Endothelial cell of umbilical vein (primary cell): ENCODE data around the gene TBC1D5. TPM values are rescaled to one million over a fixed set of nuclear protein-coding genes. Genes with fewer than 3 reads are reported as not detected.
"Not testable (repeated sequence)": the region's sequence is repeated elsewhere in the genome, so short reads cannot be mapped to it uniquely, and the experiment has no call there.

Experiments
- BruUV-seq: library from RNA; stranded (reverse); fragments of 400-500 nt; replicated peaks from 2 replicates; lab custom pipeline; 2021; lab: Mats Ljungman, UMichigan
- CTCF ChIA-PET: fragments of 300-600, 350-600 bp; sonication (Branson Sonifier 250); formaldehyde crosslinking; loops from one replicate; lab custom pipeline; 2021; ENCODE audit warnings: antibody characterized with exemption, inconsistent platforms; lab: Charles Lee
- POLR2A ChIA-PET: fragments of 300-600, 350-600 bp; sonication (Branson Sonifier 250); formaldehyde crosslinking; loops from one replicate; lab custom pipeline; 2021; ENCODE audit warnings: antibody characterized with exemption, inconsistent platforms; lab: Charles Lee
- DNase-seq: peaks from one replicate; pipeline ENCODE4 v3.0.0-alpha.2; 2011; ENCODE audit warnings: low read depth, low spot score
- FAIRE-seq: peaks from 2 replicates; lab custom pipeline; 2011; peaks lifted over from hg19 to GRCh38; lab: Jason Lieb, UNC
- H2AFZ ChIP-seq: 2 replicates; pipeline ENCODE4 v1.6.0; 2012; ENCODE audit warnings: low read depth, low read length, control low read depth, inconsistent platforms
- H3K27ac ChIP-seq: 2 replicates; pipeline ENCODE4 v1.5.1; 2011; ENCODE audit warnings: low read depth, mild to moderate bottlenecking, control low read depth, low read length, moderate library complexity; ENCODE audit not compliant: insufficient read depth
- H3K27me3 ChIP-seq, 2 experiments: 2 replicates each; pipeline versions ENCODE4 v1.6.0 to v1.6.1; 2011; ENCODE audit warnings: low read length in 2 of 2, mixed read lengths in 1 of 2; ENCODE audit not compliant: control insufficient read depth in 2 of 2, insufficient read depth in 2 of 2
- H3K36me3 ChIP-seq, 2 experiments: 2 replicates in 1 of 2; 3 replicates in 1 of 2; pipeline ENCODE4 v1.5.1; 2011; ENCODE audit warnings: low read length in 2 of 2, mild to moderate bottlenecking in 1 of 2, moderate library complexity in 1 of 2; ENCODE audit not compliant: control insufficient read depth in 2 of 2, insufficient read depth in 2 of 2; ENCODE audit errors: extremely low read depth in 1 of 2
- H3K4me1 ChIP-seq: 3 replicates; pipeline ENCODE4 v1.5.1; 2011; ENCODE audit warnings: mild to moderate bottlenecking, low read length; ENCODE audit not compliant: control insufficient read depth, insufficient read depth; ENCODE audit errors: extremely low read depth
- H3K4me2 ChIP-seq: 2 replicates; pipeline ENCODE4 v1.6.1; 2011; ENCODE audit warnings: low read length, control low read depth, mixed read lengths; ENCODE audit not compliant: insufficient read depth
- H3K4me3 ChIP-seq, 3 experiments: fragments of 200-600 bp in 1 of 3; sonication (generic), shearing (Covaris generic) in 1 of 3; replicated peaks in 1 of 3; 2 replicates each; pipeline ENCODE4 v1.5.1; 2011 to 2016; ENCODE audit warnings: control low read depth in 3 of 3, low read length in 3 of 3, mild to moderate bottlenecking in 2 of 3, inconsistent platforms in 1 of 3, low read depth in 1 of 3, moderate library complexity in 1 of 3; ENCODE audit not compliant: insufficient read depth in 1 of 3
- H3K79me2 ChIP-seq: 2 replicates; pipeline ENCODE4 v1.6.0; 2012; ENCODE audit warnings: low read length, inconsistent platforms; ENCODE audit not compliant: control insufficient read depth, insufficient read depth
- H3K9ac ChIP-seq: replicated peaks from 2 replicates; pipeline ENCODE3; 2011; ENCODE audit warnings: low read length, control low read depth; ENCODE audit not compliant: insufficient read depth; ENCODE audit errors: extremely low read depth
- H3K9me1 ChIP-seq: replicated peaks from 3 replicates; pipeline ENCODE4 v1.6.0; 2011; ENCODE audit warnings: mild to moderate bottlenecking, low read length; ENCODE audit not compliant: control insufficient read depth, insufficient read depth; ENCODE audit errors: extremely low read depth
- H3K9me3 ChIP-seq: replicated peaks from 2 replicates; pipeline ENCODE4 v1.5.1; 2012; ENCODE audit warnings: low read length, inconsistent platforms; ENCODE audit not compliant: control insufficient read depth, insufficient read depth
- H4K20me1 ChIP-seq: replicated peaks from 2 replicates; pipeline ENCODE3; 2011; ENCODE audit warnings: mild to moderate bottlenecking, low read length; ENCODE audit not compliant: control insufficient read depth, insufficient read depth; ENCODE audit errors: extremely low read depth
- EZH2 ChIP-seq: IDR thresholded peaks from 2 replicates; pipeline ENCODE4 v1.6.1; 2012; ENCODE audit warnings: borderline replicate concordance, low read depth, mild to moderate bottlenecking, moderate library complexity, low read length, inconsistent platforms; ENCODE audit not compliant: severe bottlenecking
- FOS ChIP-seq: IDR thresholded peaks from 2 replicates; pipeline ENCODE4 v1.6.1; 2011; ENCODE audit warnings: mild to moderate bottlenecking, low read length, moderate library complexity, borderline replicate concordance; ENCODE audit not compliant: insufficient read depth
- GATA2 ChIP-seq: IDR thresholded peaks from 2 replicates; pipeline ENCODE4 v1.7.0; 2011; ENCODE audit warnings: low read depth, mild to moderate bottlenecking, moderate library complexity, mixed read lengths, low read length; ENCODE audit not compliant: insufficient read length, insufficient read depth
- JUN ChIP-seq: IDR thresholded peaks from 2 replicates; pipeline ENCODE4 v1.6.1; 2011; ENCODE audit warnings: borderline replicate concordance, low read depth; ENCODE audit not compliant: insufficient read length, insufficient read depth
- MYC ChIP-seq: IDR thresholded peaks from one replicate; pipeline ENCODE4 v1.6.1; 2011; ENCODE audit warnings: mild to moderate bottlenecking, low read depth, low read length
- POLR2A ChIP-seq: IDR thresholded peaks from 2 replicates; pipeline ENCODE4 v1.6.1; 2012; ENCODE audit warnings: low read depth, mild to moderate bottlenecking, control low read depth, low read length
- POLR2AphosphoS5 ChIP-seq: IDR thresholded peaks from 2 replicates; pipeline ENCODE4 v1.6.1; 2012; ENCODE audit warnings: low read depth, mild to moderate bottlenecking, control low read depth, low read length, moderate library complexity; ENCODE audit not compliant: insufficient read depth
- dilution Hi-C: fragments of 300-500 bp; cut with MboI; formaldehyde crosslinking; loops from one replicate; pipeline ENCODE4 v1.15.0; 2019; ENCODE audit warnings: low sequenced_read_pairs; ENCODE audit not compliant: extremely low pct_ligation_motif_present
- intact Hi-C: fragments of 100-400 bp; cut with micrococcal nuclease; formaldehyde crosslinking; loops from one replicate; pipeline ENCODE4 v1.10.0; 2022
- polyA plus RNA-seq, 4 experiments: library from polyadenylated mRNA; depleted of rRNA in 3 of 4; stranded (reverse) in 3 of 4; unstranded in 1 of 4; fragments of >200 nt; gene quantifications; 2 replicates each; pipeline versions ENCODE4 v1.2.1 to v1.2.3, GENCODE V29; 2011 to 2012; ENCODE audit warnings: missing spikeins in 1 of 4
- total RNA-seq: library from RNA; stranded (reverse); gene quantifications from 2 replicates; pipeline ENCODE4 v1.2.3, GENCODE V29; 2021
- TF ChIP-seq, protein P1 (sequence below): IDR thresholded peaks from 2 replicates; pipeline ENCODE4 v1.6.1; 2011; ENCODE audit not compliant: insufficient read depth, insufficient read length
- TF ChIP-seq, protein P2 (sequence below), 2 donors: IDR thresholded peaks; 1 replicate in 1 of 2; 2 replicates in 1 of 2; pipeline ENCODE4 v1.5.1; 2011; ENCODE audit warnings: low read length in 2 of 2, mild to moderate bottlenecking in 2 of 2, moderate library complexity in 2 of 2, control low read depth in 1 of 2, inconsistent platforms in 1 of 2, low read depth in 1 of 2; ENCODE audit not compliant: insufficient read depth in 1 of 2; ENCODE audit errors: extremely low read depth in 1 of 2

Gene TBC1D5
- total and polyA plus RNA-seq, 2 donors (not counting 3 experiments of a cell fraction or from before 2014, with no cell fraction given): 17.5 to 44.7 TPM

DNA sequence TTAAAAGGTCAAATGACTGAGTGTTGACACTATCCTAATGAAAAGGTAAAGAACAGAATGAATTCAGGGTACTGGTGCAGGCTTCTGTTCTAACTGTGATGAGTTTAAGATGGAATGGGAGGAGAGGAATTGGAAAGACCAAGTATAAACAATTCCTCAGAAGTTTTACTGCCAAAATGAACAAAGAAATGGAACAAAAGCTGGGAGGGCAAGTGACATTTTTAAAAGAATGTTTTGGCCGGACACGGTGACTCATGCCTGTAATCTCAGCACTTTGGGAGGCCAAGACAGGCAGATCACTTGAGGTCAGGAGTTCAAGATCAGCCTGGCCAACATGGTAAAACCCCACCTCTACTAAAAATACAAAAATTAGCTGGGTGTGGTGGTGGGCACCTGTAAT lies 106.8 kb downstream of the TBC1D5 start:
- TF ChIP-seq FOS: peak; percentile 45
- TF ChIP-seq JUN: peak; percentile 38
- intact Hi-C loops: loop anchor here (1.0 to 5.0 kb wide), 2 partner anchors 58 to 107 kb away; partner anchors contain the start of gene TBC1D5
- H3K79me2 ChIP-seq, dilution Hi-C loops, H3K9me3 ChIP-seq, POLR2A ChIA-PET, H3K9ac ChIP-seq, H3K36me3 ChIP-seq, H3K4me3 ChIP-seq, H3K9me1 ChIP-seq, H3K27me3 ChIP-seq, H4K20me1 ChIP-seq, BruUV-seq, FAIRE-seq: not testable (repeated sequence)
- H3K4me2 ChIP-seq: peak overlapping the region; percentile 52
- peak overlapping the region; percentile 23 for H2AFZ ChIP-seq
- peaks cover 35% of the 10 kb centered on the region for H3K4me1 ChIP-seq
- DNase-seq: peak; percentile 83
- CTCF ChIA-PET: interaction anchor here (1.0 to 2.6 kb wide), 3 partner anchors 9 to 205 kb away, joined by 3 to 23 read pairs (median 5); partner anchors contain the start of gene TBC1D5
- peak overlapping the region; percentile 50 for H3K27ac ChIP-seq

DNA sequence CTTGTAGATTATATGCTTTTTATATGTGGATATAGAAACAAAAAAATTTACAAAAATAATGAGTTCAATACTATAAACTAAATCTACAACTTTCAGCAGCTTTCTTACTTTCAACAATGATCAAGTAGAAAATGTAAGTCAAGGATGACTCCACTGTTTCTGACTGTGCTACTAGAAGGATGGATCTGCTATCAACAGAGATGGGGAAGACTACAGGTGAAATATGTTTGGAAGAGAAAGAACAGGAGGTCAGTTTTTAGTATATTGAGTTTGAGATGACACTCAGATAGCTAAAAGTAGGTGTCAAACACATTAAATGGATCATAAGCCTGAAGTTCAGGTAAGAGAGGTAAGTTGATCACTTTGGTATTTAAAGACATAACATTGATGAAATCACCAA lies 107.5 kb downstream of the TBC1D5 start:
- Histone ChIP-seq H3K9me1 (no peaks in the 10 kb centered on the region), H3K4me2 (peak overlapping the region; percentile 52), H2AFZ (no peak overlapping the region), H3K79me2 (peaks cover 5% of the 10 kb centered on the region), H3K9me3 (no peaks in the 10 kb centered on the region), H3K4me1 (peaks cover 29% of the 10 kb centered on the region), H3K27ac (peak overlapping the region; percentile 50), H3K9ac (no peak overlapping the region), H3K4me3 (no peak overlapping the region), H4K20me1 (no peaks in the 10 kb centered on the region), H3K36me3 (no peaks in the 10 kb centered on the region), H3K27me3 (no peaks in the 10 kb centered on the region)
- TF ChIP-seq POLR2A: no peak
- TF ChIP-seq, protein P1, sequence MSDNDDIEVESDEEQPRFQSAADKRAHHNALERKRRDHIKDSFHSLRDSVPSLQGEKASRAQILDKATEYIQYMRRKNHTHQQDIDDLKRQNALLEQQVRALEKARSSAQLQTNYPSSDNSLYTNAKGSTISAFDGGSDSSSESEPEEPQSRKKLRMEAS: no peak
- no peak for TF ChIP-seq FOS
- no peak for TF ChIP-seq GATA2
- no peak for TF ChIP-seq JUN
- no peak for TF ChIP-seq EZH2
- no peak for TF ChIP-seq MYC
- no peak for TF ChIP-seq POLR2AphosphoS5
- TF ChIP-seq, protein P2, sequence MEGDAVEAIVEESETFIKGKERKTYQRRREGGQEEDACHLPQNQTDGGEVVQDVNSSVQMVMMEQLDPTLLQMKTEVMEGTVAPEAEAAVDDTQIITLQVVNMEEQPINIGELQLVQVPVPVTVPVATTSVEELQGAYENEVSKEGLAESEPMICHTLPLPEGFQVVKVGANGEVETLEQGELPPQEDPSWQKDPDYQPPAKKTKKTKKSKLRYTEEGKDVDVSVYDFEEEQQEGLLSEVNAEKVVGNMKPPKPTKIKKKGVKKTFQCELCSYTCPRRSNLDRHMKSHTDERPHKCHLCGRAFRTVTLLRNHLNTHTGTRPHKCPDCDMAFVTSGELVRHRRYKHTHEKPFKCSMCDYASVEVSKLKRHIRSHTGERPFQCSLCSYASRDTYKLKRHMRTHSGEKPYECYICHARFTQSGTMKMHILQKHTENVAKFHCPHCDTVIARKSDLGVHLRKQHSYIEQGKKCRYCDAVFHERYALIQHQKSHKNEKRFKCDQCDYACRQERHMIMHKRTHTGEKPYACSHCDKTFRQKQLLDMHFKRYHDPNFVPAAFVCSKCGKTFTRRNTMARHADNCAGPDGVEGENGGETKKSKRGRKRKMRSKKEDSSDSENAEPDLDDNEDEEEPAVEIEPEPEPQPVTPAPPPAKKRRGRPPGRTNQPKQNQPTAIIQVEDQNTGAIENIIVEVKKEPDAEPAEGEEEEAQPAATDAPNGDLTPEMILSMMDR (IDR thresholded peaks at IDR 0.05; ENCODE audit: extremely low read depth in 1 of 2, insufficient read depth in 1 of 2, low read depth in 1 of 2, low read length in 2 of 2): no peak
- DNase-seq (no peak), FAIRE-seq (no peak)
- ChIA-PET CTCF (interaction anchor here (1.6 to 2.6 kb wide), 2 partner anchors 10 to 108 kb away, joined by 5 to 23 read pairs; partner anchors contain the start of gene TBC1D5), POLR2A (no interaction called here)
- BruUV-seq: no TSS peak
- intact Hi-C loops (loop anchor here (1.0 to 5.0 kb wide), 2 partner anchors 58 to 107 kb away; partner anchors contain the start of gene TBC1D5), dilution Hi-C loops (no loop called here)
